ENCODE data around the gene CNTNAP4. TPM values are rescaled to one million over a fixed set of nuclear protein-coding genes. Genes with fewer than 3 reads are reported as not detected.

Gene CNTNAP4
- polyA plus RNA-seq, 1 donor (not counting 4 experiments of a cell fraction or from before 2014, with no cell fraction given) = 0.08 TPM

DNA sequence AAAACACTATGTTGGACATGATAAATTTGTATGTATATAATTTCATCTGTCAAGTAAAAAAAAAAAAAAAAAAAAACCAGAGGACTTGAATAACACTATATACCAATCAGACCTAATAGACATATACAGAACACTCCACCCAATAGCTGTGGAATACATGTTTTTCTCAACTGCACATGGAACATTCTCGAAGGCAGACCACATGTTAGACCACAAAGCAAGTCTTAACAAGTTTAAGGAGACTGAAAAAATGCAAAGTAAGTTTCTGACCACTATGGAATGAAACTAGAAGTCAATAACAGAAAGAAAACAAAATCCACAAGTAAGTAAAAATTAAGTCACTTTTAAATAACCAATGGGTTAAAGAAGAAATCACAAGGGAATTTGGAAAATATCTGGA, 8.4 kb upstream of the CNTNAP4 start:
- Histone ChIP-seq H3K9me1 (ENCODE audit: control insufficient read depth, extremely low read depth, insufficient read depth, low read length) (no peaks in the 10 kb centered on the region), H3K27ac (ENCODE audit: control insufficient read depth, insufficient read depth, low read length) (no peak overlapping the region), H3K4me1 (ENCODE audit: control insufficient read depth, extremely low read depth, insufficient read depth, low read length) (no peaks in the 10 kb centered on the region), H3K9me3 (ENCODE audit: control insufficient read depth, low read depth, low read length) (no peaks in the 10 kb centered on the region), H3K27me3 (ENCODE audit: control insufficient read depth, extremely low read depth, insufficient read depth, low read length) (no peaks in the 10 kb centered on the region), H3K9ac (ENCODE audit: control insufficient read depth, extremely low read depth, insufficient read depth, low read length) (no peak overlapping the region), H3K36me3 (ENCODE audit: control insufficient read depth in 2 of 2, extremely low read depth in 1 of 2, insufficient read depth in 2 of 2, low read length in 2 of 2) (no peaks in the 10 kb centered on the region), H3K79me2 (ENCODE audit: control insufficient read depth, insufficient read depth, low read length) (no peaks in the 10 kb centered on the region), H3K4me2 (ENCODE audit: control insufficient read depth, extremely low read depth, insufficient read depth, low read depth, low read length) (no peak overlapping the region), H3K4me3 (ENCODE audit: control insufficient read depth in 2 of 3, extremely low read depth in 1 of 3, insufficient read depth in 2 of 3, low read depth in 1 of 3, low read length in 3 of 3) (no peak overlapping the region), H2AFZ (ENCODE audit: control insufficient read depth, low read length) (no peak overlapping the region), H4K20me1 (ENCODE audit: control insufficient read depth, extremely low read depth, insufficient read depth, low read length) (no peaks in the 10 kb centered on the region)
- FAIRE-seq = no peak
- TF ChIP-seq EZH2 (IDR thresholded peaks at IDR 0.05; ENCODE audit: low read length) = no peak
- TF ChIP-seq, protein P1, sequence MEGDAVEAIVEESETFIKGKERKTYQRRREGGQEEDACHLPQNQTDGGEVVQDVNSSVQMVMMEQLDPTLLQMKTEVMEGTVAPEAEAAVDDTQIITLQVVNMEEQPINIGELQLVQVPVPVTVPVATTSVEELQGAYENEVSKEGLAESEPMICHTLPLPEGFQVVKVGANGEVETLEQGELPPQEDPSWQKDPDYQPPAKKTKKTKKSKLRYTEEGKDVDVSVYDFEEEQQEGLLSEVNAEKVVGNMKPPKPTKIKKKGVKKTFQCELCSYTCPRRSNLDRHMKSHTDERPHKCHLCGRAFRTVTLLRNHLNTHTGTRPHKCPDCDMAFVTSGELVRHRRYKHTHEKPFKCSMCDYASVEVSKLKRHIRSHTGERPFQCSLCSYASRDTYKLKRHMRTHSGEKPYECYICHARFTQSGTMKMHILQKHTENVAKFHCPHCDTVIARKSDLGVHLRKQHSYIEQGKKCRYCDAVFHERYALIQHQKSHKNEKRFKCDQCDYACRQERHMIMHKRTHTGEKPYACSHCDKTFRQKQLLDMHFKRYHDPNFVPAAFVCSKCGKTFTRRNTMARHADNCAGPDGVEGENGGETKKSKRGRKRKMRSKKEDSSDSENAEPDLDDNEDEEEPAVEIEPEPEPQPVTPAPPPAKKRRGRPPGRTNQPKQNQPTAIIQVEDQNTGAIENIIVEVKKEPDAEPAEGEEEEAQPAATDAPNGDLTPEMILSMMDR (optimal IDR thresholded peaks at IDR 0.05 in 1 of 3, IDR thresholded peaks at IDR 0.05 in 1 of 3, conservative IDR thresholded peaks at IDR 0.05 in 1 of 3; ENCODE audit: extremely low read depth in 1 of 3, insufficient read depth in 2 of 3, low read length in 3 of 3) = no peak
- dilution Hi-C loops (cut with MboI; ENCODE audit: extremely low pct_ligation_motif_present, low sequenced_read_pairs) = no loop called here
- DNase-seq (ENCODE audit: low read depth, low spot score) = no peak

DNA sequence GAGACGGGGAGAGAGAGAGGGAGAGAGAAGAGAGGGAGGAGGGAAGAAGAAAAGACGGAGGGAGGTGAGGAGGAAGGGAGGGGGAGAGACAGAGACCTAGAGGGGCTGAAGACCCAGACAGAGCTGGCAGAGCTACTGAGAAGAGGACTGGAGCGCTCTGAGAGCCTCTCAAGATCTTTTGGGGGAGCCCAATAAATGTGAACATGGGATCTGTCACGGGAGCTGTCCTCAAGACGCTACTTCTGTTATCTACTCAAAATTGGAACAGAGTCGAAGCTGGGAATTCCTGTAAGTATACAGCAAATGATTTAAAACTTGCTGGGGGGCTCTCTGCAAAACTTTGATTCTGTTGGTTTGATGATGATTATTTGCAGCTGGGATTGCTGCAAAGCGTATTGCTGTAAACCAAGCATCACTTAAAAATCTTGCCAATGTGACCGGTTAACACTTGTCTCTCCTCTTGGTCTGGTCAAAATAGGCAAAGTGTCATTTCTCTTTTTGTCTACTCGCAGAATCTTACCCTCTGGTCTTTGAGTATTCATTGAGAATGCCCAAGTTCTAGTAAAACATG, 344 bp downstream of the CNTNAP4 start:
- H3K27me3 ChIP-seq (ENCODE audit: control insufficient read depth, extremely low read depth, insufficient read depth, low read length) = no peaks in the 10 kb centered on the region
- H3K9me3 ChIP-seq (ENCODE audit: control insufficient read depth, low read depth, low read length) = no peaks in the 10 kb centered on the region
- dilution Hi-C loops (cut with MboI; ENCODE audit: extremely low pct_ligation_motif_present, low sequenced_read_pairs) = no loop called here
- H4K20me1 ChIP-seq (ENCODE audit: control insufficient read depth, extremely low read depth, insufficient read depth, low read length) = no peaks in the 10 kb centered on the region
- no peak overlapping the region for H2AFZ ChIP-seq (ENCODE audit: control insufficient read depth, low read length)
- H3K36me3 ChIP-seq (ENCODE audit: control insufficient read depth in 2 of 2, extremely low read depth in 1 of 2, insufficient read depth in 2 of 2, low read length in 2 of 2) = no peaks in the 10 kb centered on the region
- no peak overlapping the region for H3K4me2 ChIP-seq (ENCODE audit: control insufficient read depth, extremely low read depth, insufficient read depth, low read depth, low read length)
- H3K9ac ChIP-seq (ENCODE audit: control insufficient read depth, extremely low read depth, insufficient read depth, low read length) = no peak overlapping the region
- no peak overlapping the region for H3K27ac ChIP-seq (ENCODE audit: control insufficient read depth, insufficient read depth, low read length)
- TF ChIP-seq, protein P1 (optimal IDR thresholded peaks at IDR 0.05 in 1 of 3, IDR thresholded peaks at IDR 0.05 in 1 of 3, conservative IDR thresholded peaks at IDR 0.05 in 1 of 3; ENCODE audit: extremely low read depth in 1 of 3, insufficient read depth in 2 of 3, low read length in 3 of 3) = no peak
- no peak for TF ChIP-seq EZH2 (IDR thresholded peaks at IDR 0.05; ENCODE audit: low read length)
- H3K79me2 ChIP-seq (ENCODE audit: control insufficient read depth, insufficient read depth, low read length) = no peaks in the 10 kb centered on the region
- no peaks in the 10 kb centered on the region for H3K4me1 ChIP-seq (ENCODE audit: control insufficient read depth, extremely low read depth, insufficient read depth, low read length)
- no peak for DNase-seq (ENCODE audit: low read depth, low spot score)
- no peak for FAIRE-seq
- H3K9me1 ChIP-seq (ENCODE audit: control insufficient read depth, extremely low read depth, insufficient read depth, low read length) = no peaks in the 10 kb centered on the region
- no peak overlapping the region for H3K4me3 ChIP-seq (ENCODE audit: control insufficient read depth in 2 of 3, extremely low read depth in 1 of 3, insufficient read depth in 2 of 3, low read depth in 1 of 3, low read length in 3 of 3)

Data from keratinocyte (primary cell).